Endothelial cell (in vitro differentiated cells): Measurements from ENCODE around the gene KIF6. TPM values are rescaled to one million over a fixed set of nuclear protein-coding genes. Genes with fewer than 3 reads are reported as not detected.
"Not testable (repeated sequence)": the region's sequence is repeated elsewhere in the genome, so short reads cannot be mapped to it uniquely, and the experiment has no call there.

ENCODE experiments used
- DNase-seq: peaks from one replicate; pipeline ENCODE4 v3.0.0; 2021; ENCODE audit warnings: low spot score
- H3K27ac Mint-ChIP-seq: one replicate; pipeline ENCODE4 v1.8.0; 2021; ENCODE audit warnings: mixed read lengths, inconsistent platforms; ENCODE audit not compliant: unreplicated experiment
- H3K27me3 Mint-ChIP-seq: one replicate; pipeline ENCODE4 v1.8.0; 2021; ENCODE audit warnings: mild to moderate bottlenecking, moderate library complexity, mixed read lengths, inconsistent platforms; ENCODE audit not compliant: unreplicated experiment
- H3K36me3 Mint-ChIP-seq: one replicate; pipeline ENCODE4 v1.8.0; 2021; ENCODE audit warnings: mild to moderate bottlenecking, low read depth, mixed read lengths, inconsistent platforms; ENCODE audit not compliant: unreplicated experiment
- H3K4me1 Mint-ChIP-seq: one replicate; pipeline ENCODE4 v1.8.0; 2021; ENCODE audit warnings: mild to moderate bottlenecking, mixed read lengths, inconsistent platforms; ENCODE audit not compliant: unreplicated experiment
- H3K4me3 Mint-ChIP-seq: one replicate; pipeline ENCODE4 v1.8.0; 2021; ENCODE audit warnings: mild to moderate bottlenecking, mixed read lengths, inconsistent platforms; ENCODE audit not compliant: unreplicated experiment
- H3K9me3 Mint-ChIP-seq: one replicate; pipeline ENCODE4 v1.8.0; 2021; ENCODE audit warnings: mixed read lengths, inconsistent platforms; ENCODE audit not compliant: unreplicated experiment
- total RNA-seq: library from RNA; stranded (reverse); fragmentation: NEBNext Ultra II Directional; extraction: Animal tissue kit (Norgen Biotek cat#: 25700); gene quantifications from one replicate; pipeline ENCODE4 v1.2.1, GENCODE V29; 2021; ENCODE audit not compliant: unreplicated experiment
- TF ChIP-seq, protein P1 (sequence below): fragments of 200-600 bp; sonication (generic); IDR thresholded peaks from one replicate; pipeline ENCODE4 v1.5.0; 2021; ENCODE audit warnings: antibody characterized with exemption; ENCODE audit not compliant: unreplicated experiment

Gene KIF6
- total RNA-seq, 1 donor from 2014 or later, result 0.46 TPM

DNA sequence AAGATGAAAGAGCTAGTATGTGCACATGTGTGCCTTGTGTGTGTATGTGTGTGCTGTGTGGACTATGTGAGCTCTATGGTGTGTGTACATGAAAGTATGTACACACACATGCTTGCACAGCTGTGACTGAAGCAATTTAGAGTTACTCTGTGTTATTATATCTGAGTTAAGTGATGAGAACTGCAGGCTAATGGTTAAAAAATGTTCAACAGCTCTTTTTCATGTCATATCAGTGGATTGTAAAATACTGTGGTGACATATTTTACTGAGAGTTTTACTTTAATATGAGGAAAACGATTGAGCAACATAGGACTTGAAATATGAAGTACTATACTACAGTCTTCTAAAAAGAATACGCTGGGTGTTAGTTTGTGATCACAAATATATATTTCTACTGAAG lies 207.0 kb downstream of the KIF6 start:
- H3K27ac Mint-ChIP-seq, result no peak overlapping the region

DNA sequence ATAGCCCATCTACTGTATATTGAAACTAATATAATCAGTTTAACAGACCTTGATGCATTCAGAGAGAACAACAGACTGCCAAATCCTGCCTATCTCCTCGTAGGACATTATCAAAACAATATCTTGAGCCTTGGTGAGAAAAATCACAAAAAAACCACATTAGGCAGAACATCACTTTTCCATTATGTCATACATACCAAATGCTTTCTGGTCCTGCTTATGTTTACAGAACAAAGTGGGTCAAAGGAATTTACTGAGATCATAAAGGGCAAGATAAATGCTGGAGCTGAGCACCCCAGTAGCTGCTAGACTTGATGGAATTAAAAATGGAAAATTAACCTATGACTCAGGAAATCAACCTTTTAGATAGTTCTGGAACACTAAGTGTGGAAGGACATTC lies 207.5 kb downstream of the KIF6 start:
- DNase-seq, result no peak
- Mint-ChIP-seq H3K27me3 (no peaks in the 10 kb centered on the region), H3K4me1 (no peaks in the 10 kb centered on the region), H3K4me3 (no peak overlapping the region), H3K27ac (no peak overlapping the region), H3K9me3 (no peaks in the 10 kb centered on the region), H3K36me3 (no peaks in the 10 kb centered on the region)
- TF ChIP-seq, protein P1, sequence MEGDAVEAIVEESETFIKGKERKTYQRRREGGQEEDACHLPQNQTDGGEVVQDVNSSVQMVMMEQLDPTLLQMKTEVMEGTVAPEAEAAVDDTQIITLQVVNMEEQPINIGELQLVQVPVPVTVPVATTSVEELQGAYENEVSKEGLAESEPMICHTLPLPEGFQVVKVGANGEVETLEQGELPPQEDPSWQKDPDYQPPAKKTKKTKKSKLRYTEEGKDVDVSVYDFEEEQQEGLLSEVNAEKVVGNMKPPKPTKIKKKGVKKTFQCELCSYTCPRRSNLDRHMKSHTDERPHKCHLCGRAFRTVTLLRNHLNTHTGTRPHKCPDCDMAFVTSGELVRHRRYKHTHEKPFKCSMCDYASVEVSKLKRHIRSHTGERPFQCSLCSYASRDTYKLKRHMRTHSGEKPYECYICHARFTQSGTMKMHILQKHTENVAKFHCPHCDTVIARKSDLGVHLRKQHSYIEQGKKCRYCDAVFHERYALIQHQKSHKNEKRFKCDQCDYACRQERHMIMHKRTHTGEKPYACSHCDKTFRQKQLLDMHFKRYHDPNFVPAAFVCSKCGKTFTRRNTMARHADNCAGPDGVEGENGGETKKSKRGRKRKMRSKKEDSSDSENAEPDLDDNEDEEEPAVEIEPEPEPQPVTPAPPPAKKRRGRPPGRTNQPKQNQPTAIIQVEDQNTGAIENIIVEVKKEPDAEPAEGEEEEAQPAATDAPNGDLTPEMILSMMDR, result no peak

More for the DNA sequence above, 207.0 kb downstream of the KIF6 start:
- H3K9me3 Mint-ChIP-seq, result no peaks in the 10 kb centered on the region
- H3K4me3 Mint-ChIP-seq, result no peak overlapping the region
- H3K36me3 Mint-ChIP-seq, result no peaks in the 10 kb centered on the region
- TF ChIP-seq, protein P1, result no peak
- H3K4me1 Mint-ChIP-seq, result no peaks in the 10 kb centered on the region
- H3K27me3 Mint-ChIP-seq, result no peaks in the 10 kb centered on the region
- DNase-seq, result no peak

DNA sequence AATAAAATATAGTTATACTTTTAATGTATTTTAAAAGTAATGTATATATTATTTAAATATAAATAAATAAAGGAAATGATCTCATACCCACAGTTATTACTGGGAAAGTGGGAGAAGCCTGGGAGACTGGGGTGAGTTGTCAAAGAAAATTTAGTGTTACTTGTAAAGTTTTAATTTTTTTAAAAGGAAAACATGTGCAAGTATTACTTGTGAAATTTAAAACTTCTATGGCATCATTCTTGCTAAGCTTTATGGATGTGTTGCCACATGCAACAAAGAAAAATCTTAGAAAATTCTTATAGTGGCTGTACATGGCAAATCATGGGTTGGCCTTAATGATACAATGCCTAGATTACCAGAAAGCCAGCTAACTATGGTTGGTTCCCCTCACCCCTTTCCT lies 208.7 kb downstream of the KIF6 start:
- Mint-ChIP-seq H3K27me3 (no peaks in the 10 kb centered on the region), H3K4me1 (no peaks in the 10 kb centered on the region), H3K27ac (no peak overlapping the region), H3K36me3 (no peaks in the 10 kb centered on the region), H3K9me3 (no peaks in the 10 kb centered on the region), H3K4me3 (no peak overlapping the region)
- DNase-seq, result no peak
- TF ChIP-seq, protein P1, result no peak

DNA sequence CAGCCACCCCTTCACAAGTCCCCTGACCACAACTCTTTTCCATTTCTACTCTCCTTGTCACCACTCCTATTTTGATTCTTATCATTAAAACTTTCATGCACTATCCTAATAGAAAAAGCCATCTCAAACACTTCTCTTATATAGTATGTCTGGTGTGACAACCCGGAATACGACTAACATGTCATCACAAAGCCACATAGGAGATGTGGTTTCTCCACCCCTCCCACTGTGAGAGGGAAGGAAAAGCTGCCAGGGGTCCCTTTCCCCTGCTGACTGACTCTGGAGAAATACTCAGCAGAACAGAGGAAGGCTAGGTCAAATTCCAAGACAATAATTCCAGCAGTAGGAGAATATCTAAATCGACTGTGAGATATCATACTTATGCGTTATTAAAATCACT lies 209.7 kb downstream of the KIF6 start:
- H3K27me3 Mint-ChIP-seq, result peaks cover 1% of the 10 kb centered on the region
- no peaks in the 10 kb centered on the region for H3K4me1 Mint-ChIP-seq
- no peak overlapping the region for H3K27ac Mint-ChIP-seq
- TF ChIP-seq, protein P1, result no peak
- DNase-seq, result no peak
- no peaks in the 10 kb centered on the region for H3K9me3 Mint-ChIP-seq
- H3K36me3 Mint-ChIP-seq, result no peaks in the 10 kb centered on the region
- H3K4me3 Mint-ChIP-seq, result no peak overlapping the region

DNA sequence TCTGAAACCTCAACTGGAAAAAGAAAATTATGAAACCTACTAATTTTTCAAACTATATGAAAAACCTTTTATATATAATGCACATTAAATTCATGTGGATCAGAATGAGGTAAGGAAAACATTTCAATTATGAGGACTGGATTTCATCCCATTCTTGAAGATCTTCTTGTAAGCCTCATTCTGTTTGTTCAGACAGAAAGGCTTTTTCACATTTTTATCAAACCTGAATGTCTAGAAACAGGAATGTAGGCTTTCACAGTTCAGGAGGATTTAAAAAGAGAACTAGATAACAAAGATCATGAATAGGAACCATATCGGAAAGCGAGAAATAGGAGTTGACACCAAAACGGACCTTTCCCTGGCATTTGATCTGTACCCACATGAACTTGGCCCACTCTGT lies 210.2 kb downstream of the KIF6 start:
- Mint-ChIP-seq H3K27me3 (peaks cover 1% of the 10 kb centered on the region), H3K27ac (no peak overlapping the region), H3K9me3 (no peaks in the 10 kb centered on the region), H3K4me3 (no peak overlapping the region), H3K36me3 (no peaks in the 10 kb centered on the region), H3K4me1 (no peaks in the 10 kb centered on the region)
- DNase-seq, result no peak
- TF ChIP-seq, protein P1, result no peak

DNA sequence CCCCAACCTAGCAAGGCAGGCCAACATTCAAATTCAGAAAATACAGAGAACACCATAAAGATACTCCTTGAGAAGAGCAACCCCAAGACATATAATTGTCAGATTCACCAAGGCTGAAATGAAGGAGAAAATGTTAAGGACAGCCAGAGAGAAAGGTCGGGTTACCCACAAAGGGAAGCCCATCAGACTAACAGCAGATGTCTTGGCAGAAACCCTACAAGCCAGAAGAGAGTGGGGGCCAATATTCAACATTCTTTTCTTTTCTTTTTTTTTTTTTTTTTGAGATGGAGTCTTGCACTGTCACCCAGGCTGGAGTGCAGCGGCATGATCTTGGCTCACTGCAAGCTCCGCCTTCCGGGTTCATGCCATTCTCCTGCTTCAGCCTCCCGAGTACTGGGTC lies 215.4 kb downstream of the KIF6 start:
- H3K27me3 Mint-ChIP-seq, H3K4me1 Mint-ChIP-seq, DNase-seq, H3K36me3 Mint-ChIP-seq, H3K27ac Mint-ChIP-seq, H3K9me3 Mint-ChIP-seq, H3K4me3 Mint-ChIP-seq: not testable (repeated sequence)
